Measurements from ENCODE around the gene CDK2AP2. TPM values are rescaled to one million over a fixed set of nuclear protein-coding genes. Genes with fewer than 3 reads are reported as not detected.

The CDK2AP2 gene
- total and polyA plus RNA-seq, 2 of the 8 experiments (the other 6 are each of a cell fraction or from before 2014, with no cell fraction given) = 49.6 to 65.1 TPM

DNA sequence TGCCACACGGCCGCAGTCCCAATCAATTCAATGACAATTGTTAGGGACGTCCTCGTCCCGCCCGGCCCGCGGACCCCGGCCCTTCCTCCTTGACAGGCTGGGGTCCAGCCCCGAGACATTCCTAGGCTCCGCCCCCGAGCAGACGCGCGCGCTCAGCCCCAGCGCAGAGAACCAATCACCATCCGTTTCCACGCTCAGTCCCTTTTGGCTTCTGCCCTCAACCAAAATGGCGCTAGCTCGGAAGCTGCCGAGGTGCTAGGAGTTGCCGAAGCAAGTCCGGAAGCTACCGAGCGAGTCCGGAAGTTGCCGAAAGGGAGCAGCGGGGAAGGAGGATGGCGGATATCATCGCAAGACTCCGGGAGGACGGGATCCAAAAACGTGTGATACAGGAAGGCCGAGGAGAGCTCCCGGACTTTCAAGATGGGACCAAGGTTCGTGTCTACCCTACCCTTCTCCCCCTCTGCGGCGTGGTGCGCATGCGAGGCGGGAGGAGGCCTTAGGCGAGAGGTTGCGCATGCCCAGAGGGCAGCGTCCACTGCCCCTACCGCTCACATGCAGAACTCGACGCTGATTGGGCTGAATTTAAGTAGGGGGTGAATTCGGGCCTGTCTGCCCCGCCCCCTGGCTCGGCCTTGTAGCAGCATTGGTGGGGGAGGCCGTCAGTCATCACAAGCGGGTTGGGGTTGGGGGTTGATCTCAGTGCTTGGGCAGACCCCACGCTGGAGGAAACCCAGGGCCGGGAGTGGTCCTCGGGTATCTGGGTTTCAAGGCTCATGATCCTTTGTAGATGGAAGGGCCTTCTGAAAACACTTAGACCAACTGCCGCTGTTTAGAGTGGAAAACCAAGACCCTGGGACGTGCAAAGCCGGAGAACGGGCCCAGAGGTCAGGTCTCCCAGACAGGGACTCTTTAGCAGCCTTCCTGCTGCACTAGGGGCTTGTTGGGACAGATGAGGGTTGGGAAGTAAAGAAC lies 24.8 kb downstream of the CDK2AP2 start, which contains the start of gene AIP (continued):
- TF ChIP-seq HDAC6 (IDR thresholded peaks at IDR 0.05; ENCODE audit: low read depth, low read length) (no peak), POU5F1 (IDR thresholded peaks at IDR 0.05; ENCODE audit: low read depth, low read length) (no peak), SIX5 (IDR thresholded peaks at IDR 0.05; ENCODE audit: low read depth, low read length) (peak; percentile 29; the same call in 1 of the 2 replicates), SP4 (IDR thresholded peaks at IDR 0.05; ENCODE audit: low read length) (peak; percentile 94), NANOG (IDR thresholded peaks at IDR 0.05; ENCODE audit: insufficient read depth, low read depth, low read length, poor library complexity, severe bottlenecking) (no peak), SP2 (IDR thresholded peaks at IDR 0.05; ENCODE audit: low read length) (peak; percentile 60), ZNF274 (IDR thresholded peaks at IDR 0.05; ENCODE audit: borderline replicate concordance, extremely low read depth, low read length) (no peak), HDAC2 (IDR thresholded peaks at IDR 0.05; ENCODE audit: borderline replicate concordance in 1 of 2, low read depth in 2 of 2, low read length in 2 of 2) (0 out of 4 replicates have a peak, but pooled peaks of 1 of the 2 experiments have one; percentile 82), GABPA (IDR thresholded peaks at IDR 0.05; ENCODE audit: borderline replicate concordance, insufficient read depth, low read length) (no peak), CHD2 (IDR thresholded peaks at IDR 0.05; ENCODE audit: low read length) (peak; percentile 80), TAF1 (IDR thresholded peaks at IDR 0.05; ENCODE audit: low read depth, low read length) (peak; percentile 92), CREB1 (IDR thresholded peaks at IDR 0.05) (peak; percentile 54), JUN (IDR thresholded peaks at IDR 0.05; ENCODE audit: low read depth, low read length) (no peak), GTF2F1 (IDR thresholded peaks at IDR 0.05; ENCODE audit: borderline replicate concordance, low read depth, low read length) (0 out of 2 replicates have a peak, but pooled peaks have one; percentile 32)
- TF ChIP-seq, protein P1, sequence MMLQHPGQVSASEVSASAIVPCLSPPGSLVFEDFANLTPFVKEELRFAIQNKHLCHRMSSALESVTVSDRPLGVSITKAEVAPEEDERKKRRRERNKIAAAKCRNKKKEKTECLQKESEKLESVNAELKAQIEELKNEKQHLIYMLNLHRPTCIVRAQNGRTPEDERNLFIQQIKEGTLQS (IDR thresholded peaks at IDR 0.05; ENCODE audit: insufficient read depth, low read depth, low read length) = no peak
- TF ChIP-seq, protein P2, sequence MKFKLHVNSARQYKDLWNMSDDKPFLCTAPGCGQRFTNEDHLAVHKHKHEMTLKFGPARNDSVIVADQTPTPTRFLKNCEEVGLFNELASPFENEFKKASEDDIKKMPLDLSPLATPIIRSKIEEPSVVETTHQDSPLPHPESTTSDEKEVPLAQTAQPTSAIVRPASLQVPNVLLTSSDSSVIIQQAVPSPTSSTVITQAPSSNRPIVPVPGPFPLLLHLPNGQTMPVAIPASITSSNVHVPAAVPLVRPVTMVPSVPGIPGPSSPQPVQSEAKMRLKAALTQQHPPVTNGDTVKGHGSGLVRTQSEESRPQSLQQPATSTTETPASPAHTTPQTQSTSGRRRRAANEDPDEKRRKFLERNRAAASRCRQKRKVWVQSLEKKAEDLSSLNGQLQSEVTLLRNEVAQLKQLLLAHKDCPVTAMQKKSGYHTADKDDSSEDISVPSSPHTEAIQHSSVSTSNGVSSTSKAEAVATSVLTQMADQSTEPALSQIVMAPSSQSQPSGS (IDR thresholded peaks at IDR 0.05; ENCODE audit: low read length) = no peak
- TF ChIP-seq, protein P3, sequence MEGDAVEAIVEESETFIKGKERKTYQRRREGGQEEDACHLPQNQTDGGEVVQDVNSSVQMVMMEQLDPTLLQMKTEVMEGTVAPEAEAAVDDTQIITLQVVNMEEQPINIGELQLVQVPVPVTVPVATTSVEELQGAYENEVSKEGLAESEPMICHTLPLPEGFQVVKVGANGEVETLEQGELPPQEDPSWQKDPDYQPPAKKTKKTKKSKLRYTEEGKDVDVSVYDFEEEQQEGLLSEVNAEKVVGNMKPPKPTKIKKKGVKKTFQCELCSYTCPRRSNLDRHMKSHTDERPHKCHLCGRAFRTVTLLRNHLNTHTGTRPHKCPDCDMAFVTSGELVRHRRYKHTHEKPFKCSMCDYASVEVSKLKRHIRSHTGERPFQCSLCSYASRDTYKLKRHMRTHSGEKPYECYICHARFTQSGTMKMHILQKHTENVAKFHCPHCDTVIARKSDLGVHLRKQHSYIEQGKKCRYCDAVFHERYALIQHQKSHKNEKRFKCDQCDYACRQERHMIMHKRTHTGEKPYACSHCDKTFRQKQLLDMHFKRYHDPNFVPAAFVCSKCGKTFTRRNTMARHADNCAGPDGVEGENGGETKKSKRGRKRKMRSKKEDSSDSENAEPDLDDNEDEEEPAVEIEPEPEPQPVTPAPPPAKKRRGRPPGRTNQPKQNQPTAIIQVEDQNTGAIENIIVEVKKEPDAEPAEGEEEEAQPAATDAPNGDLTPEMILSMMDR (IDR thresholded peaks at IDR 0.05; ENCODE audit: control extremely low read depth in 1 of 3, insufficient read depth in 1 of 3, low read depth in 1 of 3, low read length in 3 of 3) = peak in 1 of 3 experiments; percentile 8; a peak in 1 of 4 replicates
- TF ChIP-seq, protein P4, sequence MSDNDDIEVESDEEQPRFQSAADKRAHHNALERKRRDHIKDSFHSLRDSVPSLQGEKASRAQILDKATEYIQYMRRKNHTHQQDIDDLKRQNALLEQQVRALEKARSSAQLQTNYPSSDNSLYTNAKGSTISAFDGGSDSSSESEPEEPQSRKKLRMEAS (IDR thresholded peaks at IDR 0.05) = peak; percentile 100
